ENCODE results near the gene RPTOR. TPM values are rescaled to one million over a fixed set of nuclear protein-coding genes. Genes with fewer than 3 reads are reported as not detected.

Gene RPTOR
- polyA plus RNA-seq, 2 donors: 7.1 to 10.5 TPM

- Histone ChIP-seq H3K4me1 (ENCODE audit: control insufficient read depth in 2 of 2, insufficient read depth in 2 of 2, low read length in 1 of 2) (peaks cover 11 to 17% of the 10 kb centered on the region in 2 donors), H3K9me3 (ENCODE audit: control insufficient read depth in 2 of 2, insufficient read depth in 1 of 2, low read depth in 1 of 2, low read length in 1 of 2) (no peaks in the 10 kb centered on the region), H3K27ac (ENCODE audit: low read depth in 2 of 2, low read length in 1 of 2) (peak overlapping the region; percentile 28 to 34), H3K36me3 (ENCODE audit: control insufficient read depth in 2 of 2, insufficient read depth in 2 of 2, low read length in 1 of 2) (peaks cover 0 to 27% of the 10 kb centered on the region in 2 donors), H3K4me3 (ENCODE audit: low read depth in 1 of 2, low read length in 2 of 2) (peak overlapping the region; percentile 89 to 91), H3K27me3 (ENCODE audit: control insufficient read depth in 1 of 2, insufficient read depth in 2 of 2, low read length in 2 of 2) (no peaks in the 10 kb centered on the region)
- 3 to 5% methylated on average over 41 to 90 of the region's 90 CpGs for WGBS, 2 donors
Observed at GRCh38 chr17:80992077-80992947, 447.7 kb downstream of the RPTOR start.

DNA sequence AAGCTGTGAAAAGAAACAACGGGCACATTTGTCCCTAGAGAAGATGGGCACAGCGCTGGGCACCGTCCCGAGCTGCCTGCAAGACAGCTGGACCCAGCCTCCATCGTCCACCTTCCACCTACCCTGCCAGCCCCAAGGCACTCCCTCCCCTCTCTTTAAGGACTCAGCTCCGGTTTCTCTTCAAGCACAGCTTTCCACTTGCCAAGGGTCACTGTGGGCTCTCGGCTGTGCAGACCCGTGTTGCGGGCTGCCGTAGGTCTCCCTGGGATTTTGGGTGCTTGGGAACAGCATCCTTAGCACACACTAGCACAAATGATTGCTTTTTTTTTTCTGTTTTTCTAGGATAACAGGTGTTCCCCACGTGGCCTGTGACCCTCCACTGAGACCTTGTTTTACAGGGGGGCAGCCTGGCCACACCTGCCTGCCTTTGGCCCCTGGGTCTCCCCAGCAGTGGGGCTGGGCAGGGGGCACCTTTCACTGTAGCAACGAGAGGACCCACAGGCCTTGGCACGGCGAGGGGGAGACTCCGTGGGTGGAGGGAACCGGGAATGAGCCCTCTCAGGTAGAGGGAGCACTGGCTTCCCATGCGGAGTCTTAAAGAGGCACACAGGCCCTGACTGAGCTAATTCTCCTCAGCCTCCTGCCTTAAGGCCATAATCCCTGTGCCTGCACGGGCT is 448.4 kb downstream of the RPTOR start:
- Histone ChIP-seq H3K4me1 (ENCODE audit: control insufficient read depth in 2 of 2, insufficient read depth in 2 of 2, low read length in 1 of 2) (peaks cover 11 to 17% of the 10 kb centered on the region in 2 donors), H3K27ac (ENCODE audit: low read depth in 2 of 2, low read length in 1 of 2) (no peak overlapping the region), H3K27me3 (ENCODE audit: control insufficient read depth in 1 of 2, insufficient read depth in 2 of 2, low read length in 2 of 2) (no peaks in the 10 kb centered on the region), H3K4me3 (ENCODE audit: low read depth in 1 of 2, low read length in 2 of 2) (peak overlapping the region in 1 of 2 donors; percentile 91), H3K9me3 (ENCODE audit: control insufficient read depth in 2 of 2, insufficient read depth in 1 of 2, low read depth in 1 of 2, low read length in 1 of 2) (no peaks in the 10 kb centered on the region), H3K36me3 (ENCODE audit: control insufficient read depth in 2 of 2, insufficient read depth in 2 of 2, low read length in 1 of 2) (peaks cover under 1 to 34% of the 10 kb centered on the region in 2 donors)
- WGBS, 2 donors: 43 to 52% methylated on average over 18 of the region's 18 CpGs

GRCh38 chr17:80995131-80995530 is 450.5 kb downstream of the RPTOR start:
- Histone ChIP-seq H3K27ac (ENCODE audit: low read depth in 2 of 2, low read length in 1 of 2) (no peak overlapping the region), H3K36me3 (ENCODE audit: control insufficient read depth in 2 of 2, insufficient read depth in 2 of 2, low read length in 1 of 2) (peaks cover 10 to 55% of the 10 kb centered on the region in 2 donors), H3K4me3 (ENCODE audit: low read depth in 1 of 2, low read length in 2 of 2) (no peak overlapping the region), H3K4me1 (ENCODE audit: control insufficient read depth in 2 of 2, insufficient read depth in 2 of 2, low read length in 1 of 2) (peaks cover 8 to 13% of the 10 kb centered on the region in 2 donors), H3K9me3 (ENCODE audit: control insufficient read depth in 2 of 2, insufficient read depth in 1 of 2, low read depth in 1 of 2, low read length in 1 of 2) (no peaks in the 10 kb centered on the region), H3K27me3 (ENCODE audit: control insufficient read depth in 1 of 2, insufficient read depth in 2 of 2, low read length in 2 of 2) (no peaks in the 10 kb centered on the region)
- WGBS, 2 donors: 90 to 92% methylated on average over 13 of the region's 13 CpGs

- Histone ChIP-seq H3K27me3 (ENCODE audit: control insufficient read depth in 1 of 2, insufficient read depth in 2 of 2, low read length in 2 of 2) (no peaks in the 10 kb centered on the region), H3K9me3 (ENCODE audit: control insufficient read depth in 2 of 2, insufficient read depth in 1 of 2, low read depth in 1 of 2, low read length in 1 of 2) (no peaks in the 10 kb centered on the region), H3K4me3 (ENCODE audit: low read depth in 1 of 2, low read length in 2 of 2) (no peak overlapping the region), H3K27ac (ENCODE audit: low read depth in 2 of 2, low read length in 1 of 2) (no peak overlapping the region), H3K36me3 (ENCODE audit: control insufficient read depth in 2 of 2, insufficient read depth in 2 of 2, low read length in 1 of 2) (peaks cover 10 to 57% of the 10 kb centered on the region in 2 donors), H3K4me1 (ENCODE audit: control insufficient read depth in 2 of 2, insufficient read depth in 2 of 2, low read length in 1 of 2) (peaks cover 8 to 10% of the 10 kb centered on the region in 2 donors)
- WGBS, 2 donors: 92 to 94% methylated on average over 25 of the region's 25 CpGs
Observed at GRCh38 chr17:80996422-80997305, 452.0 kb downstream of the RPTOR start.

- WGBS, 2 donors: 90 to 91% methylated on average over 32 of the region's 32 CpGs
- H3K36me3 ChIP-seq (ENCODE audit: control insufficient read depth in 2 of 2, insufficient read depth in 2 of 2, low read length in 1 of 2): peaks cover 10 to 57% of the 10 kb centered on the region in 2 donors
- peaks cover 8 to 16% of the 10 kb centered on the region in 2 donors for H3K4me1 ChIP-seq (ENCODE audit: control insufficient read depth in 2 of 2, insufficient read depth in 2 of 2, low read length in 1 of 2)
- H3K27ac ChIP-seq (ENCODE audit: low read depth in 2 of 2, low read length in 1 of 2): no peak overlapping the region
- no peaks in the 10 kb centered on the region for H3K27me3 ChIP-seq (ENCODE audit: control insufficient read depth in 1 of 2, insufficient read depth in 2 of 2, low read length in 2 of 2)
- no peaks in the 10 kb centered on the region for H3K9me3 ChIP-seq (ENCODE audit: control insufficient read depth in 2 of 2, insufficient read depth in 1 of 2, low read depth in 1 of 2, low read length in 1 of 2)
- H3K4me3 ChIP-seq (ENCODE audit: low read depth in 1 of 2, low read length in 2 of 2): no peak overlapping the region
Observed at GRCh38 chr17:80997424-80998117, 452.9 kb downstream of the RPTOR start.

GRCh38 chr17:80998118-80998747 is 453.6 kb downstream of the RPTOR start:
- peaks cover 5 to 11% of the 10 kb centered on the region in 2 donors for H3K4me1 ChIP-seq (ENCODE audit: control insufficient read depth in 2 of 2, insufficient read depth in 2 of 2, low read length in 1 of 2)
- no peak overlapping the region for H3K4me3 ChIP-seq (ENCODE audit: low read depth in 1 of 2, low read length in 2 of 2)
- no peak overlapping the region for H3K27ac ChIP-seq (ENCODE audit: low read depth in 2 of 2, low read length in 1 of 2)
- no peaks in the 10 kb centered on the region for H3K27me3 ChIP-seq (ENCODE audit: control insufficient read depth in 1 of 2, insufficient read depth in 2 of 2, low read length in 2 of 2)
- H3K9me3 ChIP-seq (ENCODE audit: control insufficient read depth in 2 of 2, insufficient read depth in 1 of 2, low read depth in 1 of 2, low read length in 1 of 2): no peaks in the 10 kb centered on the region
- H3K36me3 ChIP-seq (ENCODE audit: control insufficient read depth in 2 of 2, insufficient read depth in 2 of 2, low read length in 1 of 2): peaks cover 10 to 57% of the 10 kb centered on the region in 2 donors
- WGBS, 2 donors: 93 to 96% methylated on average over 19 of the region's 19 CpGs

DNA sequence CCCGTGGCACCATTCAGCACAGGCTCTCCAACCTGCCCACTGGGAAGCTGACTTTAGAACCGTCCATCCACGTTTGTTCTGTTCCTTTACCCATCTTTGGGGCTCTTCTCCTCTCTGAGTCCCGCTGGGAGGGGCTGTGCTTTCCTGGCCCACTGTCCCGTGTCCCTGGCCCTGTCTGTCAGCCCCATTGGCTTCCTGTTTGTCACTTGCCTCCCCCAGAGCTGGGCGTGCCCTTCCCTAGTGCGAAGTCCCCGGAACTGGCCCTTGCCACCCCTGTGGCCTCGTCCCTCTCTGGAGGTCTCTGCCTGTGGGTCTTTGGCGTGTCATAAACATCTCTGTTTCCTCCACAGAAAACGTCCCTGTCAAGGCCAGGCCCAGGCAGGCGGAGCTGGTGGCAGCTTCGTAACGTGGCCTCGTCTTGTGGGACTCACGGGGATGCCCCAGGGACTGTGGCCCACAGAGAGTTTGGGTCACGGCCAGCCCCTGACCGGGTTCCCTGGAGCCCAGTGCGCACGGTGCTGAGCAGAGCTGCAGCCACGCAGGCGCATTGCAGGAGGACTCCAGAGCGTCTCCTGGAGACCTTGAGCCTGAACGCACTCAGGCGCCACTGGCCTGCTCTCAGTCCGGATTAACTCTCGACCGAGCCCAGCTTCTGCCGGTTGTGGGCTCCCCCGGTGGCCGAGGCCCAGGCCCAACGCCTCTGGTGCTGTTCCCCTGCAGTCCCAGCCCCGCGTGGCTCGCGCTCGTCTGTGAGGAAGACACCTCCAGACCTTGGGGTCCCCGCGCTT is 454.3 kb downstream of the RPTOR start:
- Histone ChIP-seq H3K4me3 (ENCODE audit: low read depth in 1 of 2, low read length in 2 of 2) (no peak overlapping the region), H3K36me3 (ENCODE audit: control insufficient read depth in 2 of 2, insufficient read depth in 2 of 2, low read length in 1 of 2) (peaks cover 10 to 57% of the 10 kb centered on the region in 2 donors), H3K4me1 (ENCODE audit: control insufficient read depth in 2 of 2, insufficient read depth in 2 of 2, low read length in 1 of 2) (peaks cover 6 to 12% of the 10 kb centered on the region in 2 donors), H3K9me3 (ENCODE audit: control insufficient read depth in 2 of 2, insufficient read depth in 1 of 2, low read depth in 1 of 2, low read length in 1 of 2) (no peaks in the 10 kb centered on the region), H3K27ac (ENCODE audit: low read depth in 2 of 2, low read length in 1 of 2) (no peak overlapping the region), H3K27me3 (ENCODE audit: control insufficient read depth in 1 of 2, insufficient read depth in 2 of 2, low read length in 2 of 2) (peaks cover 0 to 4% of the 10 kb centered on the region in 2 donors)
- 88% methylated on average over 37 to 39 of the region's 39 CpGs for WGBS, 2 donors
